ENCODE measurements around the gene SNAP29.
"Not testable (repeated sequence)": the region's sequence is repeated elsewhere in the genome, so short reads cannot be mapped to it uniquely, and the experiment has no call there.

The SNAP29 gene

DNA sequence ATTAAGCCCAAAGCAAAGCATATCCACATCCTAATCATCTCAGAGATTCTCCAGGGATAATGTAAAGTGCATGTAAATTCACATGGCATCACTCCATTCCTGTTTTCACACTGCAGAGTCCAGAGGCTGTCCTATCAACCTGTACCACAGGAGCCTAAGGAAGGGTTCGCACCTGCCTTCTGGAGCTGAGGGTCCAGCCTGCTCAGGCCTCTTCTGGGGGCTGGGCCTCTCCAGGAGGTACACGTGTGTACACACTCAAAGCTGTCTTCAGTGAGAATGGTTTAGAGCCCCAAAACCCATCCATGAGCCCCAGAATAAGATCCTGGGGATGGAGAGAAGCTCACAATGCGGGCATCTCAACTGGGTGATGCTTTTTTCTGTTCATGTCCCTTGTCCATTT is 24.1 kb upstream of the SNAP29 start:
- no peak for DNase-seq (ENCODE audit: low read depth)

GRCh38 chr22:20836987-20837823 is 21.6 kb upstream of the SNAP29 start:
- DNase-seq (ENCODE audit: low read depth) = no peak

DNA sequence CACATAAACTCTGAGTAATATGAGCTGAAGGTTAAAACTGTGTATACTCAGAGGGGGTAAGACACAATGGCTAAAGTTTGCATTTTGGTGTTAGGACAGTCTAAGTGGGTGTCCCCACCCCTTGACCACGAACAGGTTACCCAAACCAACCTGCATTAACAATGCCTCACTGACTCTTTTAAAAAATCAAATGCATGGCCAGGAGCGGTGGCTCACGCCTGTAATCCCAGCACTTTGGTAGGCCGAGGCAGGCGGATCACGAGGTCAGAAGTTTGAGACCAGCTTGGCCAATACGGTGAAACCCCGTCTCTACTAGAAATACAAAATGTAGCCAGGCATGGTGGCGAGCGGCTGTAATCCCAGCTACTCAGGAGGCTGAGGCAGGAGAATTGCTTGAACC is 19.5 kb upstream of the SNAP29 start:
- DNase-seq (ENCODE audit: low read depth) = not testable (repeated sequence)

- DNase-seq (ENCODE audit: low read depth) = no peak
Observed at GRCh38 chr22:20839837-20840645, 18.8 kb upstream of the SNAP29 start.

DNA sequence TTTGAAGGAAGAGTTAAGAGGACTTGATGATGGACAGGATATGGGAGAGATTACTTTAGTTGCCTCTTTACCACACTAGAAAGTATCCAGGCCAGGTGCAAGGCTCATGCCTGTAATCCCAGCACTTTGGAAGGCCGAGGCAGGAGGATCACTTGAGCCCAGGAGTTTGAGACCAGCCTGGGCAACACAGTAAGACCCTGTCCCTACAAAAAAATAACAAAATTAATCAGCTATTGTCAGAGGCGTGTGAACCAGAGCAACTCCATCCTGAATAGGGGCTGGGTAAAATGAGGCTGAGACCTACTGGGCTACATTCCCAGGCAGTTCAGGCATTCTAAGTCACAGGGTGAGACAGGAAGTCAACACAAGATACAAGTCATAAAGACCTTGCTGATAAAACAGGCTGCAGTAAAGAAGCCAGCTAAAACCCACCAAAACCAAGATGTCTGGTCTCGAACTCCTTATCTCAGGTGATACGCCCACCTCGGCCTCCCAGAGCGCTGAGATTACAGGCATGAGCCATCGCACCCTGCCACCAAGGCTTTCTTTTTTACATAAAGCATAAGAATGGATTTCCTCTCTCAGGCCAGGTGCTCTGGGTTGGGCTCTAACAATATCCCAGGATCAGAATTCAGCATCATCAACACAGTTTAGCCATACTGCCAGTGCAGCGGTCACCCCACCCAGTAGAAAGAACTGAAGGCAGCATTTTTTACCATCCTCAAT is 18.0 kb upstream of the SNAP29 start:
- DNase-seq (ENCODE audit: low read depth) = no peak

DNA sequence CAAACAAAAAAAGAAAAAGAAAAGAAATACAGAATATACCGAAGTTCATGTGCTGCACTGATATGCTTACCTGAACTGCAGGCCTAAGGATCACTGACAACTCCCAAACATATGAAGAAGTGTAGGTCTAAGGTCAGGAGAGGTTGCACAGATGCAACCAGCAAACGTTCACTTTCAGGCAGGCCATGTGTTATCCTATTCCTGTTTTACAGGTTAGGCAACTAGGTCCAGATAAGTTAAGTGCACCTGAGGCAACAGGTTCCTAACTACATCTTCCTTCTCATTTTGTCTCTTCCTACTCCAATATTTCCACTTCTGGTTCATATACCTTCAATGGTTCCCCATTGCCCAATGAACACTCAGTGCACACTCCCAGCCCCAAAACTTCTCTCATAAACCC is 15.3 kb upstream of the SNAP29 start:
- no peak for DNase-seq (ENCODE audit: low read depth)

DNA sequence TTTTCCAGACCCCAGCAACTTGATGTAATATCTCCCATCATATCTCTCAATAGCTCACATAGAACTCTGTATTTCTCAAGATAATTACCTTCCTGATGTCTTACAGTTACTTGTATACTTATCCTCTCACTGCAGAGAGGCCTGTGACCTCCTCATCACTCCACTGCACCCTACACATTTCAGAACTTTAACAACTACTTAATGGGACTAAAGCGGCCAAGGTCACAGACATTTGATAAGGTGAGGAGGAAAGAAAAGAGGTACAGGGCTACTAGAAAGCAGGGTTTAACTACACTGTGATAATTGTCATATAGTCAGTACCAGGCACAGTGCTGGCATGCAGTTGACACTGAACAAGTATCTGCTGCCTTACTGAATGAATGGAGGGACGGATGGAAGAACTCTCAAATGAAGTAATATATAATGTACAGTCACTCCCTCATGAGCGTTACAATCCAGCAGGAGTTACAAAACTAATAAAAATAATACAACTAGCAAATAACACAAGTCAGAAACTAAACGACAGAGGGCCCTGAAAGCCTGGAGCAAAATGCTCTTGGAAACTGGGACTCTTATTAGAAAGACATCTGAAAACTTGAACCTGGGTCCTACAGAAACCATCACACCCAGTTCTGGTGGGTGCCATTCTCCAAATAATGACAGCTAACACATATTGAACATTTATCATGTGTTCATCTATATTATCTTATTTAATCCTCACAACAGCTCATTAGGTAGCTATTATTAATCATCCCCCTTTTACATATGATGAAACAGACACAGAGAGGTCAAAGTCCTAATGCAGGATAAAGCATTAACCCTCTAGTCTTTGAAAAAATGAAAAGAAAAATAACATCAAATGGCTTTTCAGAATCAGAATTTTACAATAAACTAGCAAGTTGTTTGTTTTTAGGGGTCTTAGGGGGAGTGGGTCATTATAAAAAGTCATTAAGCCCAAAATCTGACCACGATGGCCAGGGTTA is 14.5 kb upstream of the SNAP29 start:
- DNase-seq (ENCODE audit: low read depth) = no peak

- DNase-seq (ENCODE audit: low read depth) = no peak
Observed at GRCh38 chr22:20847318-20847822, 11.4 kb upstream of the SNAP29 start.

GRCh38 chr22:20852076-20852475 is 6.7 kb upstream of the SNAP29 start:
- DNase-seq (ENCODE audit: low read depth) = no peak

DNA sequence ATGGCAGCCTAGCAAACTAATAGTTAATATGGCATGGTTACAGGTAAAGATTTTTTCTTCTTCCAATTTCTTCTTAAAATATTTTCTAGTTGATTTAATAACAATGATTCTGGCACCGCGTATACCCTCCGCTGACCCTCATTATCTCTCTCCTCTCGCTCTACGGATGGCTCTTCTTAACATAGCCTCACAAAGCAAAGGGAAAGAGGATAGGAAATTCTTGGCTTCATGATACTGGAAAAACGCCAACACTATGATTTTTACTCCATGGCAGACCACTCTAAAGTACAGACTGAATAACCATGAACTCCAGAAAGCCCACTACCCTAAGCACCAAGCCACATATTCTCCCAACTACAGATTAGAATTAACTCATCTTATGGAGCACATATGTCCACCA is 6.3 kb upstream of the SNAP29 start:
- no peak for DNase-seq (ENCODE audit: low read depth)

DNA sequence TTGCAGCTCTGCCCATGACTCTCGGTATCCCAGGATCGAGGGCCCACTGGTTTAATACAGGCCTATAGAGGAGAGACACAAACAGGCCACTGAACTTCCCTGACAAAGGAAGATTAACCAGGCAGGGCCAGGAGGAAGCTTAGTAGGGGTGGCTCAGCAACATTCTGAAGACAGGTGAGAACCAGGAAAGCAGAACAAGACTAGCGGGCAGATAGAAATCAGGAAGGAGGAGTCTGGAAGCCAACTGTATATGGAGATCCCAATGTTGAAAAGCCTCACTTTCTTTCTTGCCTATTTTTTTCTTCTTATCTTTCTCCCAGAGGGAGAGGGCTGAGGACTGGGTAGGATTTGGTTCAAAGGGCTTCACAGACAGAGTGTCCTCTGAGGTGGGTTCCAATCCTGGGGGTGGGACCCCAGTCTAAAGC is 5.6 kb upstream of the SNAP29 start:
- no peak for DNase-seq (ENCODE audit: low read depth)

- DNase-seq (ENCODE audit: low read depth) = no peak
Observed at GRCh38 chr22:20857247-20857643, 1.6 kb upstream of the SNAP29 start.

GRCh38 chr22:20857838-20858614 is 781 bp upstream of the SNAP29 start:
- peak; percentile 68 for DNase-seq (ENCODE audit: low read depth)

- no peak for DNase-seq (ENCODE audit: low read depth)
Observed at GRCh38 chr22:20859615-20860014, 808 bp downstream of the SNAP29 start.

- DNase-seq (ENCODE audit: low read depth) = no peak
Observed at GRCh38 chr22:20862540-20862939, 3.7 kb downstream of the SNAP29 start.

GRCh38 chr22:20863366-20863765 is 4.6 kb downstream of the SNAP29 start:
- DNase-seq (ENCODE audit: low read depth) = no peak

DNA sequence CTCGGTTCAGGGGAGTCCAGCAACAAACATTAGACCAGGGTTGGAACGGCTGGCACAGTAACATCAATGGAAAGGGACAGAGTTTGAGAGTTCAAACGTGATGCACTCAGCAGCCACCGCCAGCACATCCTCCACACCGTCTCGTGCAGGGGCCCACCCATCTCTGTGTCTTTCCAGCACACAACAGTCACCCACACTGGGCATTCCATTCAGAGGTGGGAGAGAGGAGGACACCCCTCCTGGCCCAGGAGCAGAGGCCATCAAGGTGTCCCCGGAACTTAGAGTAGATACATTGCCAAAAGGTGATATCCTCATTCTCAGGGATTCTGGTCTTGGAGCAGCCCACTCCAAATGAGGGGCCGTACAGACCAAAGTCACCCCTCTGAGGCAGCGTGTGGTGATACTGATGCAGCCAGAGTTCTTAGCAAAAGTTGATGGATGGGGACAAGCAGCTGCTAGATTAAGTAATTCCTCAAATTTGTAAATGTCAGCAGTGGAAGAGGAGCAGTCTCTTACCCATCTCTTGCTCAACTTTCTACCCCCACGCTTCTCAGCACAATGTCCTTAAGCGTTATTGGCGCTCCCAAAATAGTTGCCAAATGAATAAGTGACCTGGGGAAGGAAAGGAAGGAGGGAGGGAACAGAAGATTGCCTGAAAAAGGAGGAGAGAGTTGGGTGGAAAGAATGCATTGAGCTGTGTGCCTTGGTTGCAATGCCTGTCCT is 5.5 kb downstream of the SNAP29 start:
- DNase-seq (ENCODE audit: low read depth) = no peak

DNA sequence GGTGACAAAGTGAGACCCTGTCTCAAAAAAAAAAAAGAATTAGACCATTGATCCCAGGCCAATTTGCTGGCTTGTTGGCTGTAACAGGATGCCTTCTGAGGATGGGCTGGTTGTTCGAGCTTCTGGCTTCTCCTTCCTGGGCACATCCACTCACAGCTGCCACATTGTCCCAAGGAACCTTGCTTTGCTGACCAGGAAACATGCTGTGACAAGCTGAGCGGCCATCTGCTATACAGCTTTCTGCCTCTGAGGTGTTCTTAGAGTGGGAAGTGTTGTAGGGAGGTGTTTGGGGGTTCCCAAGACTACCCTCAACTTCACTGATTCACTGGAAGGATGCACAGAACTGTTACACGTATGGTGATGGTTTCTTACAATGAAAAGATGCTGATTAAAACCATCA is 6.5 kb downstream of the SNAP29 start:
- no peak for DNase-seq (ENCODE audit: low read depth)

DNA sequence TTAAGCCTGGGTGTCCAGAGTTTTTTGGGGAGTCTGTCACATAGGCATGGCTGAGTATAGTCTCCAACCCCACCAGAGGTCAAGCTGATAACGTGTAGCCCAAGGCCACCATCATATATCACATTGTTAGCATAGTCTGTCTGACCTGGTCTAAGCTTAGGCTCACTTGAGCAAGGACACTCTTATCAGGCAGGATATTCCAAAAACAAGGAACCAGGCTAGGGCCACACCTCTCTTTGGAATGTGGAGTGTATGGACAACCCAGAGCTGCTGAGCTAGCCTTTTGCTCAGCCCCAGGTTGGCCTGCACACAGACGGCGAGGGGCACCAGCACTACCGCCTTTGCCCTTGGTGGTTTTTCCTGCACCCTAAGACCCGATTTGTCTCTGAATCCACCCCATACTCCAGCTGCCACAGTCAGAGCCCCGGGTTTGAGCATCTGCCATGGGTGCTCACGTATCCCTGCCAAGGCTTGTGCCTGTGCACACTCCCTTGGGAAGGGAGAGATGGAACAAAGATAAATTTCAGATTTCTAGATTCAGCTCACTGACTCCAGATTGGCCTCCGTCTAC is 7.2 kb downstream of the SNAP29 start:
- no peak for DNase-seq (ENCODE audit: low read depth)

All from T follicular helper cell (primary cell).